C4-2B (cell line): ENCODE results near the gene MICU1.

Experiments
- H3K27ac ChIP-seq: fragments of 450-650 bp; 2 replicates; pipeline ENCODE4 v1.5.1; 2017
- CTCF ChIP-seq: fragments of 450-650 bp; conservative IDR thresholded peaks from 2 replicates; pipeline ENCODE4 v1.5.1; 2017; ENCODE audit warnings: mild to moderate bottlenecking
- ZFX ChIP-seq: fragments of 450-650 bp; IDR thresholded peaks from 2 replicates; pipeline ENCODE4 v1.6.1; 2017

MICU1 gene

GRCh38 chr10:72622271-72622670 lies 3.6 kb downstream of the MICU1 start:
- TF ChIP-seq ZFX: no peak
- TF ChIP-seq CTCF: no peak
- no peak overlapping the region for H3K27ac ChIP-seq

- TF ChIP-seq ZFX (no peak), CTCF (no peak)
- H3K27ac ChIP-seq: no peak overlapping the region
Observed at GRCh38 chr10:72616716-72617115, 9.2 kb downstream of the MICU1 start.

DNA sequence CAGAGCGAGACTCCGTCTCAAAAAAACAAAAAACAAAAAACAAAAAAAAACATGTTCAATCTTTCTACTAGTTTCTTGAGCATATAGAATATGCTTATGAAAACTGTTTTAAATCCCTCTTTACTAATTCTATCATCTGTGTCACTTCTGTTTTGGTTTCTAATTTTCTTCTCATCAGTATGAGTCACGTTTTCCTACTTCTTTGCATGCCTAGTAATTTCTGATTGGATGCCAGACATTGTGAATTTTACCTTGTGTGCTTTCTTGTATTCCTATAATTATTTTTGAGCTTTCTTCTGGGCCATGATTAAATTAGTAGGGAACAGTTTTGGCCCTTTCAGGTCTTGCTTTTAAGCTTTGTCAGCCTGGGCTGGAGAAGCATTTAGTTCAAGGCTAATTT lies 9.9 kb downstream of the MICU1 start:
- TF ChIP-seq ZFX (no peak), CTCF (no peak)
- H3K27ac ChIP-seq: no peak overlapping the region

GRCh38 chr10:72612203-72612826 lies 13.6 kb downstream of the MICU1 start:
- no peak overlapping the region for H3K27ac ChIP-seq
- TF ChIP-seq CTCF (no peak), ZFX (no peak)

DNA sequence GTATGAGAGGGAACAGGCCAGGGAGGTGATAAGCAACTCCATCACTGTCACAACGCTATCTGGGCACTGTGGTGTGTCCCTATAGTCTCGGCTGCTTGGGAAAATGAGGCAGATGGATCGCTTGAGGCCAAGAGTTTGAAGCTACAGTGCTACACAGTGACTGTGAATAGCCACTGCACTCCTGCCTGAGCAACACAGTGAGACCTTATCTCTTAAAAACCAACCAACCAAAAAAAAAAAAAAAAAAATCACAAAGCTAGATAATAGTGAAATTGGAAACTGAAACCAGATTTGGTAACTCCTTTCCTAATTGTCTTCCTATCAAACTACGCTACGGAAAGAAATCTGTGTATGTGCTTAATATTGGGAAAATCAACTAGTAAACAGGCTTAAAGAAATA lies 14.1 kb downstream of the MICU1 start:
- TF ChIP-seq CTCF (no peak), ZFX (no peak)
- H3K27ac ChIP-seq: no peak overlapping the region

DNA sequence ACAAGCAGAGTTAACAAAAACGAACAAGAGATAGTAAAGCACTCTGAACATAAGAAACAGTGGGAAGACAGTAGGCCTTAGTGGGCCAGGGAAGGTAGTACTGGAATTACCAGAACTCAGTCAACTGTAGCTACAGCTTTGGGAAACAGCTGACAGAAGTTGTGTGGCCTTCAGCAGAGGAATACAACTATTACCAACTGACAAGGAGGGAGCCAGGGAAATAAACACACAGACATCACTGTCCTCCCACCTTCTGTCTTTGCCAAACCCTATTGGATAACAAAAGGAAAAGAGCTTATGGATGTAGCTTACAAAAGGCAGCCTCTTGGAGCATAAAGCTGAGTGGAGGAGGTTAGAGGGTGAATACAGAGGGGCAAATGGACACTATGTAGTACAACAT lies 15.4 kb downstream of the MICU1 start:
- TF ChIP-seq CTCF: no peak
- no peak for TF ChIP-seq ZFX
- no peak overlapping the region for H3K27ac ChIP-seq

- H3K27ac ChIP-seq: no peak overlapping the region
- TF ChIP-seq CTCF (no peak), ZFX (no peak)
Observed at GRCh38 chr10:72605122-72605521, 20.8 kb downstream of the MICU1 start.
